ENCODE measurements around the gene PTGDR. TPM values are rescaled to one million over a fixed set of nuclear protein-coding genes. Genes with fewer than 3 reads are reported as not detected.

Gene PTGDR
- total RNA-seq, 4 donors from 2014 or later: 1.0 to 3.0 (median 1.9) TPM

GRCh38 chr14:52318062-52318461 is 50.6 kb downstream of the PTGDR start:
- no peak for TF ChIP-seq CTCF (IDR thresholded peaks at IDR 0.05; ENCODE audit: low read depth)

GRCh38 chr14:52318826-52319645 is 51.5 kb downstream of the PTGDR start:
- TF ChIP-seq CTCF (IDR thresholded peaks at IDR 0.05; ENCODE audit: low read depth): no peak

GRCh38 chr14:52319919-52320318 is 52.4 kb downstream of the PTGDR start:
- no peak for TF ChIP-seq CTCF (IDR thresholded peaks at IDR 0.05; ENCODE audit: low read depth)

DNA sequence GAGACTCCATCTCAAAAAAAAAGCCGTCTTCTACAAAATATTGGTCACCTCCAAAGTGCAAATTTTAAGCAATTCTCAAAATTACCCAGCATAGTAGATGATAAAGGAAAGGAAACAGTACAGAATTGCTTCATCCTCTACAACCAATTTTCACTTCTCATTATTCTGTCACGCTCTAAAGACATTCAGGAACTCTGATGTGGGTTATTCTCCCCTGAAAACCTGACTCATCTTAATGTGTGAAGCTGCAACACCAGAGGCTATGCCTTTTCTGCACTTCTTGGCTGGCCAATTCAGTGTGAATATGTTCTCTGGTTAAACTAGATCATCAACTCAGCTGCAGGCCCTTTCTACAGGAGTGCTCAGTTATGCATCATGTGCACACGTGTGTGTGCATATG is 57.6 kb downstream of the PTGDR start:
- TF ChIP-seq CTCF (IDR thresholded peaks at IDR 0.05; ENCODE audit: low read depth): no peak

DNA sequence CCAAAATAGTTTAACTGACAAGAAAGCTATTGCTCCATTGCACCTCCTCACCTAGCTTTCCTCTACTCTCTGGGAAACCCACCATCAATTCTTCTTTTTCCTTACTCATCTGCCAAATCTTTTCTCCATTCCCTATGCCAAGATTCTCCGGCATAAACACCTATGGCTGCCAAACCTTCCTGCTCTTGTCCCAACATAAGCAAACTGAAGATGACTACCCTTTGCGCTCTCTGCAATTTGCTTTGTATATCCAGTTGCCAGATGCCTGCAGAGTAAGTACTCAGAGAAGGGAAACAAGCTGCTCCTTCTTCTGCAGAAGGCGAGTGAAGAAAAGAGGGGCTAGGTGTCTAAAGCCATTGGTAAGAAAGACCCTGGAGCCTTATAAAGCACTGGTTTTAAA is 58.1 kb downstream of the PTGDR start:
- TF ChIP-seq CTCF (IDR thresholded peaks at IDR 0.05; ENCODE audit: low read depth): no peak

Other genes with a start within 250 kb of the PTGDR start
- gene NID2, start 198.6 kb upstream of the PTGDR start, total RNA-seq: 10 to 100 TPM in 3 of 4 donors, 1 to 10 TPM in 1; 8.2 to 75.5 (median 17.6) TPM
- 1 to 10 TPM; 2.0 to 9.9 (median 3.5) TPM for gene PTGER2, start 46.6 kb downstream of the PTGDR start, total RNA-seq

Measured in subcutaneous adipose tissue (tissue), 4 donors.